Measurements from ENCODE around the gene ECEL1.

- TF ChIP-seq CTCF (conservative IDR thresholded peaks at IDR 0.05; ENCODE audit: low read depth, low read length) (0 out of 2 replicates have a peak, but pooled peaks have one; percentile 18), USF2 (IDR thresholded peaks at IDR 0.05; ENCODE audit: low read depth, low read length) (no peak), MAFK (IDR thresholded peaks at IDR 0.05; ENCODE audit: low read depth, low read length) (no peak)
Observed at GRCh38 chr2:232537079-232537478, 49.4 kb upstream of the ECEL1 start.
